GM12874 (cell line): ENCODE measurements around the gene SATL1.
A peak's percentile ranks its signal among the peaks of the same experiment; 100 is the strongest.

Experiments used
- TF ChIP-seq, protein P1 (sequence below): IDR thresholded peaks from 2 replicates; pipeline ENCODE4 v1.5.1; 2011; ENCODE audit warnings: low read depth, mild to moderate bottlenecking, control low read depth, low read length, moderate library complexity; ENCODE audit not compliant: insufficient read depth

SATL1 gene

GRCh38 chrX:85107407-85107806 lies 136.2 kb downstream of the SATL1 start:
- TF ChIP-seq, protein P1, sequence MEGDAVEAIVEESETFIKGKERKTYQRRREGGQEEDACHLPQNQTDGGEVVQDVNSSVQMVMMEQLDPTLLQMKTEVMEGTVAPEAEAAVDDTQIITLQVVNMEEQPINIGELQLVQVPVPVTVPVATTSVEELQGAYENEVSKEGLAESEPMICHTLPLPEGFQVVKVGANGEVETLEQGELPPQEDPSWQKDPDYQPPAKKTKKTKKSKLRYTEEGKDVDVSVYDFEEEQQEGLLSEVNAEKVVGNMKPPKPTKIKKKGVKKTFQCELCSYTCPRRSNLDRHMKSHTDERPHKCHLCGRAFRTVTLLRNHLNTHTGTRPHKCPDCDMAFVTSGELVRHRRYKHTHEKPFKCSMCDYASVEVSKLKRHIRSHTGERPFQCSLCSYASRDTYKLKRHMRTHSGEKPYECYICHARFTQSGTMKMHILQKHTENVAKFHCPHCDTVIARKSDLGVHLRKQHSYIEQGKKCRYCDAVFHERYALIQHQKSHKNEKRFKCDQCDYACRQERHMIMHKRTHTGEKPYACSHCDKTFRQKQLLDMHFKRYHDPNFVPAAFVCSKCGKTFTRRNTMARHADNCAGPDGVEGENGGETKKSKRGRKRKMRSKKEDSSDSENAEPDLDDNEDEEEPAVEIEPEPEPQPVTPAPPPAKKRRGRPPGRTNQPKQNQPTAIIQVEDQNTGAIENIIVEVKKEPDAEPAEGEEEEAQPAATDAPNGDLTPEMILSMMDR = no peak

GRCh38 chrX:85089321-85089840 lies 154.2 kb downstream of the SATL1 start:
- TF ChIP-seq, protein P1 = no peak

DNA sequence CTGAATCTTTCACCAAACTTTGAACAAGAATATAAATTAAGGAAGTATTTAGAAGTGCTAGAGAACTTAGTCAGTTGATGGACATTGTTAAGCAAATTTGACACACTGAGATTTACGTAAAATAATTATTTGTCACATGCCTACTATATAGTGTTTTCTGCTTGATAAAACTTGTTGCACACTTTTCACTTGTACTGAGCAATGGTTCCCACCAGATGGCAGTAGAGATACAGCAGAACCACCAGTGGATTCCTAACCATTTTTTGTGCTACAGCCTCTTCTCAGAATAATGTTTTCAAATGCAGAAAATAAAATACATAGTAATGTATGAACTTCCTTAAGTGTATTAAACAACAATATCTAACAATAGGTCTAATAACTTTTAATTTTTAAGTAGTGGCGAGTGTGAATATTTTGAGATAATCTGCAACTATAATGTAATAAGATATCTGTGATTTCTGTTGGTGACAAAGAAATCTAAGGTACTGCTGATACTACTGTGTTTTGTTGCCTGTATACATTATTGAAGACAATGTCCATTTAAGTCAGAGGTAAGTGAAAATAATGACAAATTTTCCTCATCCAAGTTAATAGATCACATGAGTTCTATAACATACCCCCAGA lies 158.7 kb downstream of the SATL1 start:
- TF ChIP-seq, protein P1 = peak; percentile 55; the same call in 1 of the 2 replicates

DNA sequence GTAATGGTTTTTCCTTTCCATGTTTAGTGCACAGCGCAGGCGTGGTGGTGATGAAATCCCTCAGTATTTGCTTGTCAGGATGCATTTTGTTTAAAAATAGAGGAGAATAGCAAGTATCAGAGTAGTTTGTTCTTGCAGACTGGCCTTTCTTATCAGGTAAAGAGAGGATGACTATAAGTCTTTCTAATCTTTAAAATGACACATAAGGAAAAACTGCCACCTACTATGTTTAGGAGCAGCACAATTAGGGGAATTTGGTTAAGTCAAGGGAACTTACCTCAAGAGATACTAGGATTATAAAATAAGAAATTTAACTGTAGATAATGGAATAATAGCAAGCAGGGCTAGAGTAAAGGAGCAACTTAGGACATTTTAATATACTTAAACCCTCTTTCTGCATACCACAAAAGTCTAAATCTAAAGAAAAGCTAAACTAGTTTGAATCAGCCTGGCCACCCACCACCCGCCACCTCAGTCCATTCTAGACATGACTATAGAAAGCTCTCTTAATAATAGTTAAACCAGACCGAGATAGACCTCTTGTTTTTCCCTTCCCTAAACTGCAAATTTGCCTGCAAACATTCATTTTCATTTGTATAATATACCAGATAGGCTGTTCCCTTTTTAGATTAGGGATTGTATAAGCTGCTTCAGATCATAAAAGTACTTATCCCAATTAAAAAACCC lies 177.9 kb downstream of the SATL1 start:
- TF ChIP-seq, protein P1 = no peak

DNA sequence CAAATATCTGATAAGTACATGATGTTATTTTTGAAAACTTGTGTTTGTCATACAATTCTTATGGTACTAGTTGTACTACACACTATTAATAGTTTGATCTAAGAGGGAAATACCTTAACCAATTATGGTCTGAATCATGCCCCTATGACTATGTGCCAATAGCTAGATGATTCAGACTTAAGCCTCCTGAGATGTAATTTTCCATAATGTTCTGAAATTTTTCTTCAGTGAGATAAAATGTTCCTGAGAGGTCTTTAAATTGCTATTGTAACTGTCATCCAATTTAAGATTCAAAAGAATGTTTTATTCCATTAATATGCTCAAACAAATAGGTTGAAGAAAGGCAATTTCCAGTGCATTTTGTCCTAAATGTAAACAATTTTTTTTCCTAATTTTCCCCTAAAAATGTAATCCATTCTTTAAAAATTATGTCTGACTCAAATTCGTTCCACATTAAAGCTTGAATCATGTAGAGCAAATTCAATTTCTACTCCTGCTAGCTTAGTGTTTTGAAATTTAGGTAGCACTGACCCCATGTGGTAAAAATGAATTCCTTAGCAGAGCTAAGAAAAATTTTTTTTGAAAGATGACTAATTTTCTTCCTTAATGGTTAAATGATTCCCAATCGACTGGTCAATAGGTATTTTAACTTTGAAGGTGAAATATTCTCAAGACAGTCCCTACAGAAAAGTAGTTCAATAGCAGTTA lies 190.8 kb downstream of the SATL1 start:
- TF ChIP-seq, protein P1 = no peak

DNA sequence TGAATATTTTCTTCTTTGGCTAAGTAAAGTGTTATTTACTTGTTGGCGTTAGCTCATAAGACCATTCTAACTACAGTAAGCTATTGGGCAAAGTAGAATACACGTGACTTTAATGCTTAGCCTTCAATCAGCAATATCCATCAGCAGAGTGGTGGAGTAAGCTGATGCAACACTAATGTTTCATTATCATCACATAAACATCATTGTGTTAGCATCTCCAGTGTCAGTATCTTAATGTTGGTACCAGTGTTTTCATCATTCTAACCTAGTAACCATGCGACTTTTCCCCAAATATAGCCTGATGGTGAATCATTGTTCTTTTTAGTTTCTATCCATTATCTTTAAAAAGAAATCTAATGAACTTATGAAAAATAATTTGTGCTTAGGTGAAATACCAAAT lies 191.4 kb downstream of the SATL1 start:
- TF ChIP-seq, protein P1 = no peak

GRCh38 chrX:85051627-85052026 lies 192.0 kb downstream of the SATL1 start:
- TF ChIP-seq, protein P1 = no peak
